Measurements from ENCODE around the gene KCNJ11.
A peak's percentile ranks its signal among the peaks of the same experiment; 100 is the strongest.

The KCNJ11 gene

GRCh38 chr11:17366495-17366894, 22.0 kb downstream of the KCNJ11 start:
- no peak for DNase-seq (ENCODE audit: low read depth in 2 of 2)

- DNase-seq (ENCODE audit: low read depth in 2 of 2), result peak; percentile 34 to 40
Measured at GRCh38 chr11:17354601-17354991, 33.9 kb downstream of the KCNJ11 start.

GRCh38 chr11:17353821-17354600, 34.4 kb downstream of the KCNJ11 start:
- no peak for DNase-seq (ENCODE audit: low read depth in 2 of 2)

GRCh38 chr11:17352950-17353820, 35.3 kb downstream of the KCNJ11 start:
- DNase-seq (ENCODE audit: low read depth in 2 of 2), result peak; percentile 61 to 72

GRCh38 chr11:17351510-17352176, 36.8 kb downstream of the KCNJ11 start, which contains the start of gene NCR3LG1:
Gene NCR3LG1 (plus strand): TSS chr11:17351800. CDS start chr11:17351970, 170 bp downstream.
- DNase-seq (ENCODE audit: low read depth in 2 of 2), result peak; percentile 43 to 46

GRCh38 chr11:17351172-17351509, 37.3 kb downstream of the KCNJ11 start:
- DNase-seq (ENCODE audit: low read depth in 2 of 2), result no peak

GRCh38 chr11:17350455-17351171, 37.8 kb downstream of the KCNJ11 start:
- DNase-seq (ENCODE audit: low read depth in 2 of 2), result no peak

- DNase-seq (ENCODE audit: low read depth in 2 of 2), result no peak
Measured at GRCh38 chr11:17347676-17348075, 40.8 kb downstream of the KCNJ11 start.

- DNase-seq (ENCODE audit: low read depth in 2 of 2), result peak; percentile 24 to 42
Measured at GRCh38 chr11:17343907-17344306, 44.6 kb downstream of the KCNJ11 start.

- DNase-seq (ENCODE audit: low read depth in 2 of 2), result no peak
Measured at GRCh38 chr11:17343257-17343656, 45.2 kb downstream of the KCNJ11 start.

Data from stimulated activated CD8-positive, alpha-beta memory T cell treated with anti-CD3 and anti-CD28 coated beads, Interleukin-15, amount 100 ng/mL, for 48 hours (primary cell).